Measurements from ENCODE around the gene MEIG1.
"Not testable (repeated sequence)": the region's sequence is repeated elsewhere in the genome, so short reads cannot be mapped to it uniquely, and the experiment has no call there.

GRCh38 chr10:14992336-14992735 is 33.1 kb downstream of the MEIG1 start:
- TF ChIP-seq FOXM1 (IDR thresholded peaks at IDR 0.05; ENCODE audit: borderline replicate concordance); TARDBP (IDR thresholded peaks at IDR 0.05); BHLHE40 (IDR thresholded peaks at IDR 0.05; ENCODE audit: borderline replicate concordance); FOXA1 (IDR thresholded peaks at IDR 0.05); ARNT (IDR thresholded peaks at IDR 0.05); SP1 (IDR thresholded peaks at IDR 0.05); PKNOX1 (IDR thresholded peaks at IDR 0.05); CTBP1 (IDR thresholded peaks at IDR 0.05; ENCODE audit: borderline replicate concordance); ELF4 (IDR thresholded peaks at IDR 0.05); FOXK2 (IDR thresholded peaks at IDR 0.05); L3MBTL2 (conservative IDR thresholded peaks at IDR 0.05); ZNF384 (IDR thresholded peaks at IDR 0.05); SUZ12 (IDR thresholded peaks at IDR 0.05); LEF1 (IDR thresholded peaks at IDR 0.05; ENCODE audit: borderline replicate concordance): not testable (repeated sequence)

Data from HEK293T (cell line).